IPS-NIHi11 (cell line): ENCODE results near the gene SUN1.

Experiments
- DNase-seq: peaks from one replicate; pipeline ENCODE4 v3.0.0; 2012; ENCODE audit warnings: mixed read lengths, low spot score

The SUN1 gene

GRCh38 chr7:892648-893593 lies 60.6 kb downstream of the SUN1 start:
- DNase-seq: no peak

GRCh38 chr7:893686-894085 lies 61.4 kb downstream of the SUN1 start:
- no peak for DNase-seq

- DNase-seq: no peak
Measured at GRCh38 chr7:894164-894867, 62.0 kb downstream of the SUN1 start.

GRCh38 chr7:894927-895450 lies 62.7 kb downstream of the SUN1 start:
- DNase-seq: no peak

GRCh38 chr7:895451-896052 lies 63.3 kb downstream of the SUN1 start:
- DNase-seq: no peak

GRCh38 chr7:896346-897075 lies 64.2 kb downstream of the SUN1 start:
- no peak for DNase-seq

GRCh38 chr7:897086-897485 lies 64.8 kb downstream of the SUN1 start:
- no peak for DNase-seq

- DNase-seq: no peak
Measured at GRCh38 chr7:897771-898376, 65.6 kb downstream of the SUN1 start.

- no peak for DNase-seq
Measured at GRCh38 chr7:898460-898854, 66.2 kb downstream of the SUN1 start.

GRCh38 chr7:898855-899681 lies 66.8 kb downstream of the SUN1 start:
- no peak for DNase-seq

- no peak for DNase-seq
Measured at GRCh38 chr7:899806-900205, 67.5 kb downstream of the SUN1 start.

GRCh38 chr7:900331-901040 lies 68.2 kb downstream of the SUN1 start:
- no peak for DNase-seq

- no peak for DNase-seq
Measured at GRCh38 chr7:901041-901387, 68.7 kb downstream of the SUN1 start.

- peak; percentile 100 for DNase-seq
Measured at GRCh38 chr7:901388-902154, 69.3 kb downstream of the SUN1 start.

GRCh38 chr7:902996-903395 lies 70.7 kb downstream of the SUN1 start:
- DNase-seq: no peak

GRCh38 chr7:903921-904755 lies 71.9 kb downstream of the SUN1 start:
- DNase-seq: no peak

- no peak for DNase-seq
Measured at GRCh38 chr7:904847-905246, 72.6 kb downstream of the SUN1 start.

GRCh38 chr7:906776-907157 lies 74.5 kb downstream of the SUN1 start:
- DNase-seq: no peak
